GM19463 (cell line): ENCODE results near the gene HHIPL1.

Source experiments
- ATAC-seq: cut with Tn5 transposase; IDR thresholded peaks from one replicate; pipeline ENCODE4 v1.9.1; 2021; ENCODE audit warnings: mild to moderate bottlenecking, moderate library complexity; ENCODE audit not compliant: unreplicated experiment

HHIPL1 gene

GRCh38 chr14:99673305-99674063, 28.6 kb downstream of the HHIPL1 start:
- no peak for ATAC-seq

- ATAC-seq: no peak
Measured at GRCh38 chr14:99674064-99674650, 29.2 kb downstream of the HHIPL1 start.

- ATAC-seq: no peak
Measured at GRCh38 chr14:99674776-99675381, 29.9 kb downstream of the HHIPL1 start.

- ATAC-seq: no peak
Measured at GRCh38 chr14:99675382-99675835, 30.5 kb downstream of the HHIPL1 start.

GRCh38 chr14:99675951-99676350, 31.0 kb downstream of the HHIPL1 start:
- ATAC-seq: no peak

- ATAC-seq: no peak
Measured at GRCh38 chr14:99676657-99677056, 31.7 kb downstream of the HHIPL1 start.

- ATAC-seq: no peak
Measured at GRCh38 chr14:99677231-99678140, 32.6 kb downstream of the HHIPL1 start.

GRCh38 chr14:99678198-99678597, 33.3 kb downstream of the HHIPL1 start:
- no peak for ATAC-seq

- no peak for ATAC-seq
Measured at GRCh38 chr14:99679111-99679510, 34.2 kb downstream of the HHIPL1 start.

GRCh38 chr14:99679543-99679942, 34.6 kb downstream of the HHIPL1 start:
- no peak for ATAC-seq

GRCh38 chr14:99679996-99680395, 35.1 kb downstream of the HHIPL1 start:
- no peak for ATAC-seq

GRCh38 chr14:99681101-99681831, 36.3 kb downstream of the HHIPL1 start:
- no peak for ATAC-seq

- ATAC-seq: no peak
Measured at GRCh38 chr14:99681832-99682148, 36.9 kb downstream of the HHIPL1 start.

- ATAC-seq: peak; percentile 23
Measured at GRCh38 chr14:99682809-99683618, 38.1 kb downstream of the HHIPL1 start.

GRCh38 chr14:99683619-99684409, 38.9 kb downstream of the HHIPL1 start, which contains the start of gene CYP46A1:
Gene CYP46A1 (plus strand): TSS chr14:99684298. CDS start chr14:99684418, 120 bp downstream.
- peak; percentile 92 for ATAC-seq

- ATAC-seq: peak; percentile 21
Measured at GRCh38 chr14:99684410-99684934, 39.5 kb downstream of the HHIPL1 start.

- ATAC-seq: no peak
Measured at GRCh38 chr14:99685151-99685591, 40.2 kb downstream of the HHIPL1 start.

- no peak for ATAC-seq
Measured at GRCh38 chr14:99685596-99685995, 40.7 kb downstream of the HHIPL1 start.
